Measurements from ENCODE around the gene MTHFSD. TPM values are rescaled to one million over a fixed set of nuclear protein-coding genes. Genes with fewer than 3 reads are reported as not detected.
"Not testable (repeated sequence)": the region's sequence is repeated elsewhere in the genome, so short reads cannot be mapped to it uniquely, and the experiment has no call there.

MTHFSD gene
- total RNA-seq, 2 donors from 2014 or later: 7.8 to 8.3 TPM

DNA sequence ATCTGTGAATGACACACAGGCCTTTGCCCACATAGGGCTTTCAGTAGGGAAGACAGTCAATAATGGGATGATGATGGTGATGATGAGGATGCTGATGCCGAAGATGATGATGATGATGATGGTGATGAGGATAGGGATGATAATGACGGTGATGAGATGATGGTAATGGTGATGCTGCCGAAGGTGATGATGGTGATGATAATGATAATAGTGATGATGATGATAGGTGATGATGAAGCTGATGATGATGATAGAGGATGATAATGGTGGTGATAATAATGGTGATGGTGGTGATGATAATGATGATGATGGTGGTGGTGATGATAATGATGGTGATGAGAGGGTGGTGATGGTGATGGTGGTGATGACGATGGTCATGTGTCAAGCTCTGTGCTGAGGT lies 36.2 kb upstream of the MTHFSD start:
- no peak overlapping the region for H3K4me3 ChIP-seq
- H3K4me1 ChIP-seq: no peaks in the 10 kb centered on the region
- no peak overlapping the region for H3K27ac ChIP-seq
- no peak for DNase-seq (ENCODE audit: low spot score)
- no peaks in the 10 kb centered on the region for H3K36me3 ChIP-seq
- TF ChIP-seq, protein P1, sequence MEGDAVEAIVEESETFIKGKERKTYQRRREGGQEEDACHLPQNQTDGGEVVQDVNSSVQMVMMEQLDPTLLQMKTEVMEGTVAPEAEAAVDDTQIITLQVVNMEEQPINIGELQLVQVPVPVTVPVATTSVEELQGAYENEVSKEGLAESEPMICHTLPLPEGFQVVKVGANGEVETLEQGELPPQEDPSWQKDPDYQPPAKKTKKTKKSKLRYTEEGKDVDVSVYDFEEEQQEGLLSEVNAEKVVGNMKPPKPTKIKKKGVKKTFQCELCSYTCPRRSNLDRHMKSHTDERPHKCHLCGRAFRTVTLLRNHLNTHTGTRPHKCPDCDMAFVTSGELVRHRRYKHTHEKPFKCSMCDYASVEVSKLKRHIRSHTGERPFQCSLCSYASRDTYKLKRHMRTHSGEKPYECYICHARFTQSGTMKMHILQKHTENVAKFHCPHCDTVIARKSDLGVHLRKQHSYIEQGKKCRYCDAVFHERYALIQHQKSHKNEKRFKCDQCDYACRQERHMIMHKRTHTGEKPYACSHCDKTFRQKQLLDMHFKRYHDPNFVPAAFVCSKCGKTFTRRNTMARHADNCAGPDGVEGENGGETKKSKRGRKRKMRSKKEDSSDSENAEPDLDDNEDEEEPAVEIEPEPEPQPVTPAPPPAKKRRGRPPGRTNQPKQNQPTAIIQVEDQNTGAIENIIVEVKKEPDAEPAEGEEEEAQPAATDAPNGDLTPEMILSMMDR (IDR thresholded peaks at IDR 0.05): no peak
- no peaks in the 10 kb centered on the region for H3K9me3 ChIP-seq
- H3K27me3 ChIP-seq: no peaks in the 10 kb centered on the region

DNA sequence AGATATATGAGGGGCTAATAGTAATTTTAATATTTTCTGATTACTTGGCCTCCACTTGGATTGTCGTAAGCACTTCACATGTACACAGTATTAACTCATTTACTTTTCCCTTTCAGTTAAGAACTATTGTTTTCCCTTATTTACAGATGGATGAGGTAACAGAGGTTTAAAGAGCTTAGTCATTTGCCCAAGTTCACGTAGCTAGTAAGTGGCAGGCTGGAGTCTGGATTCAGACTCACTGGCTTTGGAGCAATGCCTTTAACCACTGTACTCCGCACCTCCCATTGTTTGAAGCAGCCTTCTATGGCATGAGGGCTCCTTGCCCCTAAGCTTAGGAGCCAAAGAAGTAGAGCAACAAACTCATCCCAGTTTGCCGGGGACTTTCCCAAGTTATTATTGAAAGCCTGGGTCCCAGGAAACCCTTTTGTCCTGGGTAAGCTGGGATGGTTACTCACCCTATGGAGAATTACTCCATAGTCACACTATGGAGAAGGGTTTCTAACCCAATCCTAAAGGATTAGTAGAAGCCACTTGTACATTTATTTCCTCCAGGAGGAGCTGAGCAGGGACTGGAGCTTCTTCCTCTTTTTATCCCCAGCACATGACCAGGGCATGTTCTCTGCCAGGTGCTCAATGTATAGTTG lies 35.6 kb upstream of the MTHFSD start:
- Histone ChIP-seq H3K4me1 (no peaks in the 10 kb centered on the region), H3K27ac (no peak overlapping the region), H3K27me3 (no peaks in the 10 kb centered on the region), H3K4me3 (no peak overlapping the region), H3K9me3 (no peaks in the 10 kb centered on the region), H3K36me3 (no peaks in the 10 kb centered on the region)
- DNase-seq (ENCODE audit: low spot score): no peak
- TF ChIP-seq, protein P1 (IDR thresholded peaks at IDR 0.05): no peak

DNA sequence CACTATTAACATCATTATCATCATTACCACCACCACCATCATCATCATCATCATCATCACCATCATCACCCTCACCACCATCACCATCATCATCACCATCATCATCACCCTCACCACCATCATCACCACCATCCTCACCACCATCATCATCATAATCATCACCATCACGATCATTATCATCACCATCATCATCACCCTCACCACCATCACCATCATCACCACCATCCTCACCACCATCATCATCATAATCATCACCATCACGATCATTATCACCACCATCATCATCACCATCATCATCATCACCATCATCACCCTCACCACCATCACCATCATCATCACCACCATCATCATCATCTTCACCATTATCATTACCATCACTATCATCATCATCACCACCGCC lies 32.9 kb upstream of the MTHFSD start:
- not testable (repeated sequence) for H3K27me3 ChIP-seq, H3K4me1 ChIP-seq, H3K36me3 ChIP-seq

DNA sequence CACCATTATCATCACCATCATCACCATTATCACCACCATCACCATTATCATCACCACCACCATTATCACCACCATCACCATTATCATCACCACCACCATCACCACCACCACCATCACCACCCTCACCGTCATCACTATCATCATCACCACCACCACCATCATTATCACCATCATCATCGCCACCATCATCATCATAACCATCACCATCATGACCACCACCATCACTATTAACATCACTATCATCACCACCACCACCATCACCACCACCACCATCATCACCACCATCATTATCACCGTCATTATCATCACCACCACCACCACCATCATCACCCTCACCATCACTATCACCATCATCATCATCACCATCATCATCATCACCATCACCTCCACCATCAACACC lies 32.5 kb upstream of the MTHFSD start:
- no peak overlapping the region for H3K4me3 ChIP-seq
- no peaks in the 10 kb centered on the region for H3K9me3 ChIP-seq
- H3K36me3 ChIP-seq: no peaks in the 10 kb centered on the region
- TF ChIP-seq, protein P1 (IDR thresholded peaks at IDR 0.05): no peak
- no peaks in the 10 kb centered on the region for H3K4me1 ChIP-seq
- no peaks in the 10 kb centered on the region for H3K27me3 ChIP-seq
- H3K27ac ChIP-seq: no peak overlapping the region
- DNase-seq (ENCODE audit: low spot score): no peak

More for the DNA sequence above, 32.9 kb upstream of the MTHFSD start:
- not testable (repeated sequence) for H3K9me3 ChIP-seq; H3K4me3 ChIP-seq; H3K27ac ChIP-seq; DNase-seq (ENCODE audit: low spot score)

DNA sequence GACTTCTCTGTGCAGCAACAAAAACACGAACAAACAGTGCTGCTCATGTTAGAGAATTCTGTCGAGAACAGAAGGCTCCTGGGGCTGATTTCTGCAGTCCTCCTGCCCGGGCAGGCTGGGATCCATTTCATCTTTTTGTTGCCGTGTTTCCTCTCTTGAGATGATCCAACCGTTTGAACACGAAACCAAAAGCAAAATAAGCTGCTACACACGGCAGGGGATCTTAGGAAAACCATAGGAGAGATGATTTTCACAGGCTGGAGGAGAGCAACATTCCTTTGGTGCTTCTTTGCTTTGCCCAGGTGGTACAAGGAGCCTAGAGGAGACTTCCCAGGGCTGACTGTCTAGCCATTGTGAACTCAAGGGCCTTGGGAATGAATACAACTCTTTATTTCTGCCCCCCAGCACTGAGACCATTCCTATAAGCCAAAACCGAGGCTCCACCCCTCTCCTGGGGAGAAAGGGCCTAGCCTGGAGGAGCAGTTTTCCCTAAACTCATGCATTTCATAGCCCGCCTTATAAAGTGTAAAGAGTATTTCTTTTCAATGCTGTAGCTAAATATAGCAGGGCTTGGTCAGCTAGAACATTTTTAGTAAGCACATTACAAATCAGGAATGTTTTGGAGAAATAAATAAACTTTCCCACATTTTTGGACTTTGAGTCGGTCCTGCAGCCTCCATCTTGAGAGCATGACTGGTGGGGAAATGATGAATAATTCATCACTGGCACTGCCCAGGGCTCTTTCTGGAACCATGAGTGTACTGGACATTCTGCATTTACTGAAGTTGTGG lies 31.0 kb upstream of the MTHFSD start:
- H3K4me3 ChIP-seq: no peak overlapping the region
- H3K4me1 ChIP-seq: no peaks in the 10 kb centered on the region
- DNase-seq (ENCODE audit: low spot score): no peak
- H3K27me3 ChIP-seq: no peaks in the 10 kb centered on the region
- no peaks in the 10 kb centered on the region for H3K9me3 ChIP-seq
- H3K27ac ChIP-seq: peak overlapping the region; percentile 55 to 59
- H3K36me3 ChIP-seq: no peaks in the 10 kb centered on the region
- TF ChIP-seq, protein P1 (IDR thresholded peaks at IDR 0.05): no peak
